Glutamatergic neuron (in vitro differentiated cells): Measurements from ENCODE around the gene MTMR10. TPM values are rescaled to one million over a fixed set of nuclear protein-coding genes. Genes with fewer than 3 reads are reported as not detected.

ENCODE experiments used
- DNase-seq: peaks from one replicate; pipeline ENCODE4 v3.0.0; 2022
- H3K27ac Mint-ChIP-seq: one replicate; pipeline ENCODE4 v1.8.0; 2020; ENCODE audit warnings: mild to moderate bottlenecking, mixed read lengths, inconsistent platforms; ENCODE audit not compliant: unreplicated experiment
- H3K27me3 Mint-ChIP-seq: one replicate; pipeline ENCODE4 v1.8.0; 2020; ENCODE audit warnings: mild to moderate bottlenecking, moderate library complexity, mixed read lengths, inconsistent platforms; ENCODE audit not compliant: unreplicated experiment
- H3K36me3 Mint-ChIP-seq: one replicate; pipeline ENCODE4 v1.8.0; 2020; ENCODE audit warnings: mild to moderate bottlenecking, mixed read lengths, inconsistent platforms; ENCODE audit not compliant: unreplicated experiment
- H3K4me1 Mint-ChIP-seq: one replicate; pipeline ENCODE4 v1.8.0; 2020; ENCODE audit warnings: mild to moderate bottlenecking, low read depth, mixed read lengths, inconsistent platforms; ENCODE audit not compliant: unreplicated experiment
- H3K4me3 Mint-ChIP-seq: one replicate; pipeline ENCODE4 v1.8.0; 2020; ENCODE audit warnings: mild to moderate bottlenecking, mixed read lengths, inconsistent platforms; ENCODE audit not compliant: unreplicated experiment
- H3K9me3 Mint-ChIP-seq: one replicate; pipeline ENCODE4 v1.8.0; 2020; ENCODE audit warnings: mild to moderate bottlenecking, moderate library complexity, mixed read lengths, inconsistent platforms; ENCODE audit not compliant: unreplicated experiment
- total RNA-seq: library from RNA; stranded (reverse); fragmentation: NEBNext Ultra II Directional; extraction: Animal tissue kit (Norgen Biotek cat#: 25700); gene quantifications from one replicate; pipeline ENCODE4 v1.2.1, GENCODE V29; 2021; ENCODE audit not compliant: unreplicated experiment
- TF ChIP-seq, protein P1 (sequence below): fragments of 200-600 bp; sonication (generic); IDR thresholded peaks from one replicate; pipeline ENCODE4 v1.5.0; 2021; ENCODE audit not compliant: partially characterized antibody, unreplicated experiment

The MTMR10 gene
- total RNA-seq, 1 donor from 2014 or later = 17.1 TPM

- no peak for DNase-seq
- Mint-ChIP-seq H3K9me3 (peaks cover 2% of the 10 kb centered on the region), H3K36me3 (no peaks in the 10 kb centered on the region), H3K27me3 (no peaks in the 10 kb centered on the region), H3K27ac (no peak overlapping the region), H3K4me1 (no peaks in the 10 kb centered on the region), H3K4me3 (no peak overlapping the region)
- TF ChIP-seq, protein P1, sequence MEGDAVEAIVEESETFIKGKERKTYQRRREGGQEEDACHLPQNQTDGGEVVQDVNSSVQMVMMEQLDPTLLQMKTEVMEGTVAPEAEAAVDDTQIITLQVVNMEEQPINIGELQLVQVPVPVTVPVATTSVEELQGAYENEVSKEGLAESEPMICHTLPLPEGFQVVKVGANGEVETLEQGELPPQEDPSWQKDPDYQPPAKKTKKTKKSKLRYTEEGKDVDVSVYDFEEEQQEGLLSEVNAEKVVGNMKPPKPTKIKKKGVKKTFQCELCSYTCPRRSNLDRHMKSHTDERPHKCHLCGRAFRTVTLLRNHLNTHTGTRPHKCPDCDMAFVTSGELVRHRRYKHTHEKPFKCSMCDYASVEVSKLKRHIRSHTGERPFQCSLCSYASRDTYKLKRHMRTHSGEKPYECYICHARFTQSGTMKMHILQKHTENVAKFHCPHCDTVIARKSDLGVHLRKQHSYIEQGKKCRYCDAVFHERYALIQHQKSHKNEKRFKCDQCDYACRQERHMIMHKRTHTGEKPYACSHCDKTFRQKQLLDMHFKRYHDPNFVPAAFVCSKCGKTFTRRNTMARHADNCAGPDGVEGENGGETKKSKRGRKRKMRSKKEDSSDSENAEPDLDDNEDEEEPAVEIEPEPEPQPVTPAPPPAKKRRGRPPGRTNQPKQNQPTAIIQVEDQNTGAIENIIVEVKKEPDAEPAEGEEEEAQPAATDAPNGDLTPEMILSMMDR = no peak
These were observed 36.6 kb upstream of the MTMR10 start for GRCh38 chr15:31027910-31028578.

DNA sequence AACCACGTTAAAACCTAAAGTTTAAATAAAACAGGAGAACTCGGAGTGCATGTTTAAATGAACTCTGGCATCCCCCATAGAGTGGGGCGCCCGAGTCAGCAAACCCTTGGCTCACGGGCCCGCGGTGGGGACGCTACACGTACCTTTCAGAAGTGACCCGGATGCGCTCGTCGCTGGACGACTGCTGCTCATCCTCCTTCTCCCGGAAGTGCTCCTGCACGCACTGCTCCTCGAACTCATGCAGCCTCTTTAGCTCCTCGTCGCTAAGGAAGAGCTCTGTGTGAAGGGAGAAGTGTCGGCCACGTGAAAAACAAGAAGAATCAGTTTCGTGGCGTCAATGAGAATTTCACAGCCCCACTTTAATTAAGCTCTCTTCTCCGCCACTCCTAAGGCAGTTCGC, 34.6 kb upstream of the MTMR10 start:
- TF ChIP-seq, protein P1 = no peak
- Mint-ChIP-seq H3K36me3 (no peaks in the 10 kb centered on the region), H3K27ac (no peak overlapping the region), H3K4me3 (no peak overlapping the region), H3K27me3 (no peaks in the 10 kb centered on the region), H3K9me3 (peaks cover 2% of the 10 kb centered on the region), H3K4me1 (no peaks in the 10 kb centered on the region)
- DNase-seq = no peak

GRCh38 chr15:31024979-31025378, 33.6 kb upstream of the MTMR10 start:
- Mint-ChIP-seq H3K4me1 (no peaks in the 10 kb centered on the region), H3K27ac (no peak overlapping the region), H3K9me3 (peaks cover 2% of the 10 kb centered on the region), H3K4me3 (no peak overlapping the region), H3K27me3 (peaks cover 2% of the 10 kb centered on the region), H3K36me3 (no peaks in the 10 kb centered on the region)
- TF ChIP-seq, protein P1 = no peak
- DNase-seq = no peak

DNA sequence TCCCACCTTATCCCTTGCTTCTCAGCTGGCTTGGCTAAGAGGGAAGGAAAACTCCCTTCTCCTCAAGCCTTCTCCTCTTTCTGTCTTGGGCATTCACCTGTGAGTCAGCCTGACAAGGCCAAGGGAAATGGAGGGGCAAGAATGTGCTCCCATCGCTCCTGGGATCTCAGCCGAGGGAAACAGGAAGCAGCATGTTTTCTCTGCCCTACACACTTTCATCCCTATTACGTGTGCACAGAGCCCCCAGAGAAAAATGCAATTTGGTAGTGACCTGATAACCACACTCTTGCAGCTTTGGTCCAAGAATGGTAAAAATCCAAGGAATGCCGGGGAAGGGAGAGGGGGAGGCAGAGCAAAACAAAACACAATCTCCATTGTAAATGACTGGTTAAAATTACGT, 32.9 kb upstream of the MTMR10 start:
- H3K27ac Mint-ChIP-seq = no peak overlapping the region
- no peaks in the 10 kb centered on the region for H3K36me3 Mint-ChIP-seq
- TF ChIP-seq, protein P1 = no peak
- H3K4me1 Mint-ChIP-seq = no peaks in the 10 kb centered on the region
- no peak overlapping the region for H3K4me3 Mint-ChIP-seq
- H3K27me3 Mint-ChIP-seq = peaks cover 2% of the 10 kb centered on the region
- DNase-seq = no peak
- H3K9me3 Mint-ChIP-seq = peaks cover 2% of the 10 kb centered on the region

DNA sequence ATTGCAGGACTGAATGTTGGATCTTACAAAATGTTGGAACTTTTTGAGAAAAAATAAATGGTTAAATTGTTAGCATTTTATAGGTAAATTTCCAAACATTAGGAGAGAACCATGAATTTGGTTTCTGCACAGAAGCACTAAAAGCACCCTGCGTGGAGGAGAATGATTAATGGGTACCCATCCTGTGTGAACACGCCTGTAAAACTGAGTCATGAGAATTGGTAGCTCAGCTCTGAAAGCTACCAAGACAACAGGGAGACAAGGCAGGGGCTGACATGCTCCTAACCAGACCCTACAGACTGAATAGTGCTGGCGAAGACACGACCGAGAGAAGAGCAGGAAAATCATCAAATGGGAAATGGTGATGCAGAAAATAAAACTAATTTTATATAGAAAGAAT, 32.4 kb upstream of the MTMR10 start:
- TF ChIP-seq, protein P1 = no peak
- H3K27me3 Mint-ChIP-seq = peaks cover 2% of the 10 kb centered on the region
- no peak overlapping the region for H3K27ac Mint-ChIP-seq
- no peak for DNase-seq
- peaks cover 3% of the 10 kb centered on the region for H3K9me3 Mint-ChIP-seq
- H3K36me3 Mint-ChIP-seq = no peaks in the 10 kb centered on the region
- H3K4me1 Mint-ChIP-seq = no peaks in the 10 kb centered on the region
- H3K4me3 Mint-ChIP-seq = no peak overlapping the region
